Skeletal muscle cell (primary cell): ENCODE measurements around the gene CHST15.

Source experiments
- DNase-seq: peaks from one replicate; pipeline ENCODE4 v3.0.0-alpha.2; 2010; ENCODE audit warnings: low read depth
- H3K4me3 ChIP-seq: 2 replicates; pipeline ENCODE4 v1.5.1; 2011; ENCODE audit warnings: low read depth, mild to moderate bottlenecking, control low read depth, low read length, moderate library complexity

CHST15 gene

DNA sequence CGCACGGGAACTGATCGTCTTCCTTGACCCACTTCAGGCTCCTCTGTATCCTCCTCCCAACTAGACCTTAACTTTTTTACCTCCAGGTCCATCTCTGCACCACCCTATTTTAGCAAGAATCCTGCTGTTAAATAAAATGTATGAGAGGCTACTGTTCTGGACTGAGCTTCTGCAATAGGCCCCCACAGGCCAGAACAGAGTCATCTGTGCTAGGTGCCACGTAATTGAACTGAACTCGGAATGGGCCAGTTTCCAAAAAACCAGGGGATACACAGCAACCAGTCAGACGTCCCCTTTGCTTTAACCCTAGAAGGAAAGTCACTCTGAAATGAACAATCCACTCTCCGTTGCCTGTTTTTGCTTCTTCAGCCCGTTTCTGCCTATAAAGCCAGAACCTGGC lies 71.3 kb downstream of the CHST15 start:
- no peak overlapping the region for H3K4me3 ChIP-seq
- no peak for DNase-seq

DNA sequence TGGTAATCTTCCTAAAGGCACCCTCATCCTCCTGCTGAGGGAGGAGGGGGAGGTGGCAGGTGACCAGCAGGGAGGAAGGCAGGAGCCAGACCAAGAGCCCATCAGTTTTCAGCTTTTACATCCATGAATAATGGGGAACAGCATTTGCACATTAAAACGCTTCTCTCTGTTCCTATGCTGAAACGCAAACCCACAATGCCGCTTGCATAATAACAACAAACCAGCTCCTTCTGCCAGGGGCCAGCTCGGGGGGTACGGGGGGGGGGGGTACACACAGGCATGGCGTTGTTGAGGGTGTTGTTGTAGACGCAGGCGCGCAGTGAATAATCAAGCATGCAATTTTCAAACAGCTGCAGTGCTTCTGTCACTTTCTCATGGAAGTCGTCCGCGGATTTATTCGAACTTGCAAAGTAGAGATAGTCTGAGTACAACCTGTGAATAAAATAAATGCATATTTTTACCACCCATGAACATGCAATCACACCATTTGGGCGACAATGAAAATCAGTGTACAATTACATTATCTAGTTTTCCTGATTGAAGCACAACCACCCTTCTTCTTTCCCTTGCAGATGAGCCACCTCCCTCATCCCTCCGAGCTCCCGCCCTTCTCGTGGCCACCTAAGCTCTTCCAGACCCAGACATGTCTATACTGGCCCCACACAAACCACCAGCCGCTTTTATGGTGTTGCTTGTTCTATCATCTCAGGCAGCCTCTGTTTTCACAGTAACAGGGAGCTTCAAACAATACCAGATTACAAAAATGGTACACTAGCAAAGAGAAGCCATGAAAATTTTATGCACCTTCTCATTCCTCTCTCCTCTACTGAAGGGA lies 72.2 kb downstream of the CHST15 start:
- no peak for DNase-seq
- H3K4me3 ChIP-seq, result no peak overlapping the region

DNA sequence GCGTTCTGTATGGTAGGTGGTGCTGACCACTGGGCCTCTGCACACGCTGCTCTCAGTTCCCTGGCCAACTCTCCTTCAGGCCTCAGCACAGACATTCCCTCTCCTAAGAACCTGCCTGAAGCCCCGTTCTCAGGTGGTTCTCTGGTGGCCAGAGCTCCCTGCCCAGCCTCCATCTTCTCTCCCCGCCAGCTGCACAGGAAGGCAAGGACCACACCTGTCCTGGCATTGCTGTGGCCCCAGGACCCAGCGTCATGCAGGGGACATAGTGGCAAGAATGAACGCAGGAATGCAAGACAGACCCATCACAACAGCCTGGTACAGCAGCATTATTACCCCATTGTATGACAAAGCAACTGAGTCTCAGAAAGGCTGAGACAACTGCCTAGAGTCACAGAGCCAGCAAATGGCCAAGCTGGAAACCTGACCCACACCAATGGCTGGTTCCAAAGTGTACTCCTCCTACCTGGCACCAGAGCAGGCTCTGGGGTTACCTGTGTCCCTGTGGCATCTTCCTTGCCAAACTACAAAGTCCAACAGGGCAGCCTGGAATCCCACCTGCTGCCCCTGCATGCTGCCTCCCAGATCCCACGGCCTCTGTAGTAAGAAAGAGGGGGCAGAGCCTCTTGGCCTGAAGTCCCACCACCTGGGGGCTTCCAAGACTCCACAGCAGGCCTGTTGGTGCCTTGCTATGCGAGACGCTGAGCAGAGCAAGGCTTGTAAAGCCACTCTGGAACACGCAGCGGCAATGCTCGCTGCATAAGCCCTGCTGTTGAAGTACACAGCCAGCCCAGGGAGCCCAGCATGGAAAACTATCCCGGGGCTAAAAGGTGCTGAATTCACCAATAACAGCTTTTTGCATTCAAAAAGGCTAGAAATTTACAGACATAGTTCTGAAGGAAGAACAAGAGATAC lies 73.3 kb downstream of the CHST15 start:
- no peak for DNase-seq
- H3K4me3 ChIP-seq, result no peak overlapping the region

DNA sequence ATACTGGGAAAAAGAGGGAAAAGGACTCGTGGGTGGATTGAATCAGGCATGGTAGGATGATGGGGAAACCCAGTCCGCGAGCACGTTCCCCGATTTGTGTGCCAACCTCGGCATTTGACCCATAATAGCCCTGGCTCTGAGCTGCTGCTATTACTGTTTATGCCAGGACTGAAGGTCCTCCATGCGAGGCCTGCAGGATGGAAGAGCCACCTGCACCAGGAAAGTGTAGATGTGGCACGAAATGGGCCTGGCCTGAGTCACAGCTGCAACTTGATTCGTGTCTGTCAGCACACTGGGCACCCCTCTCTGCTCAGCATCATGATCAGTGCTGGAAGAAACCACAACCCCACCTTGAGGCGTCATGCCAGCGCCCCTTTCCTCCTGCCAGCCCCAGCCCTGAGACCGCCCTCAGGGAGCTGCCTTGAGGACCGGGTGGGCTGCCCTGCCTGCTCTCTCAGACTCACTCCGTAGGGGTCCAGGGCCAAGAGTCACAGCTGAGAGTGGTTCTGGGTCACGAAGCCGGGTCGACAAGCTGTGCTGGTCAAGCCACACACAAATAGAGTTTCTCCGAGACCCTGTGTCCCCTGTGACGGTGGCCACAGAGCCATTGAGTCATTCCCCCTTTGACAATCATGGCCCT lies 74.4 kb downstream of the CHST15 start:
- DNase-seq, result no peak
- H3K4me3 ChIP-seq, result no peak overlapping the region

DNA sequence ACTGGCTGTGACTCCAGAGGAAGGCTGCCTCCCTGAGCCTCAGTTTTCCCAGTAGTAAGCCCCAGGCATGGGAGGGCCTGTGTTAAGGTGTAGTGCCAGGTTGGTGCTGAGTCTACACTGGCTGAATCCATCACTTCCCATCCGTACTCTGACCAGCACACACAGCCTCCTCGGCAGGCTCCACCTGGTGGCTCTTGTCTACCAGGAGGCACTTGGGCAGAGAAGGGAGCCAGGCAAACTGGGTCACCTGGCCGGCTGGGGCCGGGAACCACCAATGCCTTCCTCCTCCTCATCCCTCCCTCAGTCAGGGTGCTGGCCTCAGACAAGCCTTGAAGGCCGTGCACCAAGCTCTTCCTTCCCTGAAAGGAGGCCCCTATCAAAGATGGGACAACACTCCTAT lies 75.7 kb downstream of the CHST15 start:
- no peak overlapping the region for H3K4me3 ChIP-seq
- no peak for DNase-seq

DNA sequence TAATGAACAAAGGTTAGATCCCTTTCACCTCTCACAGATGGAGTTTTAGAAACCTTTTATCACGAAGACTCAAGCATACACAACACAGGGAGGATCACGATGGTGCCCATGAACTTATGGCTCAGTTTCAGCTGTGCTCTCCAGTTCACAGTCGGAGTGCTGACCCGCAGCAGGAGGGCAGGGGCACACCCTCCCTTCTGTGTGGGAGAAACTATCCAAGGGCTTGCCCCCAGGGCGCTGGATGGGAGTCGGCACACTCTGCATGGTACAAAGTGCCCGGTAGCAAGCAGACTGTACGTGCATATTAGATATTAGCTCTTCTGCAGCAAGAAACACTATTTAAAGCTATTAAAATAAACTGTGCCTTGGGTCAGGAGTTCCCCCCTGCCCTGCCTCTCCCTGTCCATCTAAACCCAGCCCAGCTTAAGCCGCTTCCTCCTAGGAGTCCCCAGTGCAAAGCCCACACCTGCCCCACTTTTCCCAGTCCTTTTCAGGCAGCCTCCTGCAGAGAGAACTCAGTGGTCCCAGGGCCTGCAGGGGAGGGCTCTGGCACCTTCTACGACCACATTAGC lies 76.5 kb downstream of the CHST15 start:
- DNase-seq, result no peak
- no peak overlapping the region for H3K4me3 ChIP-seq

DNA sequence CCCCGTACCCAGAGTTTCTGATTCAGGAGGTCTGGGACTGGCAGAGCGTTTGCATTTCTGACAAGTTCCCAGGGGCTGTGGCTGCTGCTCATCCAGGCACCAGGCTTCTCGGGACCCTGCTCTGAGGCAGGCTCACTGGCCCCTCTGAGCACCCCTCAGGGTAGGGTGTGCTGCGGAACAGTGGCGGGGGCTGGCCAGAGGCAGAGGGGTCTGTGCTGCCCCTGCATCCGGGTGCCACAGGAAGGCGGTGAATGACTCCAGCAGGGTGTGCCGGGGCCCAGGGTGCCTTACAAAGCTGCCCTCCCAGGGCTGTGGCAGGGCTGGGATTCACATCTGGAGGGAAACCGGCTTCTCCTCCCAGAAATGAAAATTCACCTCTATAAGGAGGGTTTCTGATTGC lies 77.4 kb downstream of the CHST15 start:
- no peak for DNase-seq

DNA sequence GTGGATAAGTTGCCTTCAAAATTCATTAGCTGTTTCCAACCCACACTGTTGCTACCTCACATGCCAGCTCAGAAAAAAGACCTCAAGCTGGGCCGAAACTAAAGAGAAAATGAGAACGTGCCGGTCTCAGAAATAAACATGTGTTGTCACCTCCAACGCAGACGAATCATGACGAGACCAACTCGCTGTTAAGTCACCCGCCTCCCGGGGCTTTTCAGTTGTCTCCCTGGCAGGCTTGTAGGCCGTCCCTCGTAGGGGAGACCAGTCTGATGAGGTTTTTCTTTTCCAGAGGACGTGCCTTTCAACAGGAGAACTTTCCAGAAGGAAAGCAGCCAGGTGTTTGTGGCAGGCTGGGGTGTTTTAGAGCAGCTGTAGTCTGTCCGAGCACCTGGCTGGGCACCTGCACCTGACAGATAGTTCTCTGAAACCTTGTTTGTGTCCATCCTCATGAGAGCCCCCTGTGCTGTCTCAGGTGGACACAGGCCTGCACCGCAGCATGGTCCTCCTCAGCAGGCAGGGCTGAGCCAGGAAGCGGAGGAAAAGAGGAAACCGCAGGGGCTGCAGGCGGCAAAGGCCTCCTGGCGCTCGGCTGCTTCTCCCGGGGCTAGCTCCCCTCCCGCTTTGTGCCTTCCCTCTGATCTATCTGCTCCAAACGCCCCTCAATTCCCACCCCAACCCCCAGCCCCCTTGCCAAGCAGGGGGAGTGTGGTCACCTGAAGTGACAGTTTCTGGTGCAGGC lies 78.8 kb downstream of the CHST15 start:
- H3K4me3 ChIP-seq, result no peak overlapping the region
- DNase-seq, result no peak

More for the DNA sequence above, 77.4 kb downstream of the CHST15 start:
- H3K4me3 ChIP-seq, result no peak overlapping the region

DNA sequence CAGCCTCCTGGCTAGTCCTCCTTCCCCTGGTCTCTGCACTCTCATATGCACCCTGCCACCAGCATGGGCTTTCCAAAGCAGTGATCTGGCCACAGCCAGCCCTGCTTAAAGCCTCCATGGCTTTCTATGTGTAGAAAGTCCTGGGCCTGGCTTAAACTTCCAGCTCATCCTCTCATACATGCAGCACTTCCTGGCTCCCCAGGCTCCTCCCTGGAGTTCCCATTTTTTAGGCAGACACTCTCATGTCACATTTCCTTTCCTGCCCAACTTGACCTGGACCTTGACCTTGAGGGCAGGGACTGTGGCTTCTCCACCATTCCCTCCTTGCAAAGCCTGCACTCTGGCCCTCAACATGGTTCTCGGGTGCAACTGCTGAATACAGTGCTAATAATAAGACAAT lies 79.5 kb downstream of the CHST15 start:
- DNase-seq, result no peak
- H3K4me3 ChIP-seq, result no peak overlapping the region

DNA sequence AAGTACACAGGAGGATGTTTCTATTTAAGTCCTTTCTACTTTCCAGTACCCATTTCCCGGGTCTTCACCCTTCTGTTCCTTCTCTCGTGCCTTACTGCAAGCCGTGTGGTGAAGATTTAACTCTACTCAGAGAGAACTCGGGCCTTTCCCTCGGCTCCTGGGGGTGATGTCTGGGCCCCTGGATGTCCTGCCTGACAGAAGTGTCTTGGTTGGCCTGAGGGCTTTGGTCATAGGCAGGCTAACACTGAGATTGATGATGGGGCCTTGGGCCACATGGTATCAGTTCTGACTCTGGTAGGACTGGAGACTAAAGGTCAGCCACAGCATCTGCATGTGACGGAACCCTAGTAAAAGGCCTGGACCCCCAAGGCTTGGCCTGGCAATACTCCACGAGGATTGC lies 80.4 kb downstream of the CHST15 start:
- no peak overlapping the region for H3K4me3 ChIP-seq

DNA sequence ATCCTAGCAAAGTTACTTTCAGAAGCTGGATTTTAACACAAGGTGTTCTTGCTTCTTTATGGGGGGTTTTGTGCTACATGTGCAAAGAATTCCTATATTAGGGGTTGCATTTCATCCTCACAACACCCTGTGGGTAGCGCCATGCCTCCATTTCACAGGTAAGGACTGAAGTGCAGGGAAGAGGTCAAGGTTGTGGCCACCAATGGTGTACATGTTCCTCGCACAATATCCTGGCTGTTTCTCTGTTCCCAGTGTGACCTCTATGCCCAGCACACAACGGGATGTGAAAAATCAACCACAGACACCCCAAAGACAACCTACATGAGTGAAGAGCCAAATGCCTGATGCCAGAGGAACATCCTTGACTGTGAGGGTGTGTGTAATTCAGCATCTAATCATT lies 80.8 kb downstream of the CHST15 start:
- no peak overlapping the region for H3K4me3 ChIP-seq
- no peak for DNase-seq

More for the DNA sequence above, 80.4 kb downstream of the CHST15 start:
- DNase-seq, result no peak

DNA sequence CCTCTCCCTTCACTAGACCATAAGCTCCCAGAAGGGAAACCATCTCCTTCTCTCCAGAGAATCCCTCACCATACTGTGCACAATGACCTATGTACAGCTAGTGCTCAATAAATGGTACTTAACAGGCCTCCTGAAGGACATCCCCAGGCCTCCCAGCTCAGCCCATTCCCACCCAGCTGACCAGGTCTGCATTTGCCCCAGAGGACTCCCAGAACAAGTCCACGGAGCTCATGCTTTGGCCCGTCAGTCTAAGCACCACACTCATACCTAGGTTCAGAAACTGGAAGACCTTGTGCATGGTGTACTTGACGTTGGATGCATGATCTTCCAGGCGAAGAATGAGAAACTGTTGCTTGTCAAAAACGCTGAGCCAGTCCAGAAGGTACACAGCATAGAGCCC lies 81.3 kb downstream of the CHST15 start:
- no peak overlapping the region for H3K4me3 ChIP-seq
- DNase-seq, result no peak

DNA sequence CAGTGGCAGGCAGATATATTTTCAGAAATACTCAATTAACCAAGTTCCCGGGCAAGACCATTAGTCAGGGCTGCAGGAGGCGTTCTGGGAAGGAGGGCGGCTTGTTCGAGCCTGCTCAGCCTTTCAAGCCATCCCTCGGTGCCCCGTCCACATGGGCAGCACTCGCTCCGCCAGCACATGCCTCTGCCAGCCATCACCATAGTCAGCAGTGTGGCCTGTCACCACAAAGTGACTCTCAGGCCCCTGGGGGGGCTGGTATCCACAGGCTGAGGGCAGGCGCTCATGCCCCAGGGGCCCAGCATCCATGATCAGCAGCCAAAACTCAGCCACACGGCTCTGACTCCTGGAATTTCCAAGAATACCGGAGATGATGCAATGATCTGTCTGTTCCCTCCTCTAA lies 81.9 kb downstream of the CHST15 start:
- H3K4me3 ChIP-seq, result no peak overlapping the region
- DNase-seq, result no peak

DNA sequence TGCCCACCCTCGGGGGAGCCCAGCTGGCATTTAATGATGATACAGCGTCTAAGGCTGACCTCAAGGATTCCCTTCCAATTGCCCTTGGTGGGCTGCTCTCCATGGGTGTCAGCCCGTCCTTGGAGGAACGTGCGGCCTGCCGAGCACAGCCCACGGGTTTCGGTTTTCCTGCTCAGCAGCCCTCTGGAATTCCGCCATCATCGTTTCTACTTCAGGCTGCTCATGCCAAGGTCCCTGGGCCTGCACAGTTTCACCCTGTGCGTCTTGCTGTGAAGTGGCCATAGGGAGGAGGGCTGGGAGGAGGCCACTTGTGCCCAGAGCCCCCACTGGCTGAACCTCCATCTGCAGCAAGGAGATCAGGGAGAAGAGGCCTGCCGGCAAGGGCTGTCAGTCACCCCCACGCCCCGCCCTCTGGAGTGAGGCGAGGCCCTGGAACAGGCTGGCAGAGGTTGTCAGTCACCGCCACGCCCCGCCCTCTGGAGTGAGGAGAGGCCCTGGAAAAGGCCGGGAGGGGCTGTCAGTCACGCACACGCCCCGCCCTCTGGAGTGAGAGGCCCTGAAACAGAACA lies 82.8 kb downstream of the CHST15 start:
- H3K4me3 ChIP-seq, result no peak overlapping the region
- DNase-seq, result no peak

DNA sequence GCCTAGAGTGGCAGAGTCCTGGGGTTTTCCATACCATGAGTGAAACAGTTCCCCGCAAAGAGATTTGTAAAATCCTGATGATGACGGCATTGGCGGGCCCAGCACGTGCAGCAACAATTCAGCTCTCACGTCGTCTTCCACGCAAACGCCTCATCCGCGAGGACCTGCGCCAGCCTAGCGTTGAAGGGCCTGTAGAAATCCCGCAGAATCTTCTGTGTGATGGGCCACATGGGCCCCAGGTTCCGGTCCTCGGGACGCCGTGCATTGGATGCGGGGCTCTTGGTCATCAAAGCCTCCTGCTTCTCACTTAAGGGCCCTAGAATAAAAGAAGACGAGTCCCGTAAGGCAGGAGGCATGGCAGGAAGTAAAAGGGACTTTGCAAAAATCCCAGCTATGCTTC lies 83.4 kb downstream of the CHST15 start:
- DNase-seq, result no peak

DNA sequence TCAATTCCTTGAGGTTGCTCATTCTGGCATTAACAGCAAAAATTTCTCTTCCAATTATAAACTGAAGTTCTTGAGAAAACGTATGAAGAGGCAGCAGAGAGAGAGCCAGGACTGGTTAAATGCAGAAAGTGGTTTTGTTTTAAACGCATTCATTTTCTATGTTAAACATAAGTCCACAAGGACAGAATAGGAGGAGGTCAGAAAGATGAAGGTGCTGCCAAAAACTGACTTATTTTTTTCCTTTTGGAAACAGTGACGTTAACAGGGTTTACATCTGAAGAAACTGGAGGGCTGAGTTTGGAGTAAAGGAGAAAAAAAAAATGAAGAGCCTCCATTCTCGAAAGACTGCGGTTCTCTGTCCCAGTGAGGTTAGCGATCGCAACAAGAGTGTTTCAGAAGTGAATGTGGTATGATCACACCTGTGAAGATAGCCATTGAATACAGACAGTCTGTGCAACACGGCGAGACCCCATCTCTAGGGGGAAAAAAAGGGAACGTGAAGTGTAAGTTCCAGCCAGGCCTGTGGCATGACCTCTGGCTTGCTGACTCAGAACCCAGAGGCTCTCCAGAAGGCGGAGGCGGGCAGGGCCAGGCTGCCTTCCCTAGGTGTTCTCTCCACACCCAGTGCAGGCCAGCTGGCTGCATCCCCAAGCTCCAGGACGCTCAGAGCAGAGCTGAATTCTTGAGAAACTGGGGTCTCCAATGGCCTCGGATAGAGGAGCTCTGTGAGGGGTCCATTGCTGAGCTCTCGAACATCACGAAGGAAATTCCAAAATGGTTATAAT lies 84.0 kb downstream of the CHST15 start:
- no peak for DNase-seq
- H3K4me3 ChIP-seq, result no peak overlapping the region

More for the DNA sequence above, 83.4 kb downstream of the CHST15 start:
- no peak overlapping the region for H3K4me3 ChIP-seq

DNA sequence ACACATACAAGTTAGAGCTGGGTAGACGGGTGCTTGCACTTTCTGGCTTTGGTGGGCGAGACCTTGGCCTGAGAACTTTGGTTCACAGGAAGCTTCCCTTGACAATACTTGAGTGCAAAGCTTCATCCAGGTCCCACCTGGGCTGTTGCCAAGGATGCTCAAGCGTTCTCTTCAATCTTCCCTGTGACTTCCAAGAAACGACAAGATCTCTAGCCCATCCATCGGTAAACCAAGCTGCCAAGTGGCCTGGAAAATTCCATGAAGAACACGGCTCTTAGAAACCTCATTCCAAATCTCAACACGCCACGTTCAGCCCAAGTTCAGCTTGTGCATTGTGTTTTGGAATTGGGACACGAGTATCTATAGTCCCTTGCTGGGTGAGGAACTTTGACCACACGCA lies 84.7 kb downstream of the CHST15 start:
- DNase-seq, result no peak
- H3K4me3 ChIP-seq, result no peak overlapping the region

DNA sequence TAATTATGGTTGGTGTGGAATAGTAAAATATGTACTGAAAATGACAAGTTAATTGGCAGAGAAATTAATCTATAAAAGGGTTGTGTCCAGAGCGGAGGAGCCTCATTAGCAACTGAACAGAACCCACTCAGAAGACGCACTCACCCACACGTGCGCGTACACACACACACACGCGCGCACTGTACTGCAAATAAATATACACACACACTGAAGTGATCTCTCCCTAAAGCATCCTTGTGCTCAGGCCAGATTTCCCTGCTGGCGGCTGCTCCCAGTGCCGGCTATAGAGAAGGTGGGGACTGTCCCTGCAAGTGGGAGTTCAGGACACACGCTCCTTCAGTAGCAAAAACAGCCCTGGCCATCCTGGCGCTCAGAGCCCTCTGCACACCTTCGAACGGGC lies 85.2 kb downstream of the CHST15 start:
- no peak for DNase-seq
- H3K4me3 ChIP-seq, result no peak overlapping the region
